Left cardiac atrium (tissue), 4 donors: Measurements from ENCODE around the gene ARID5B. TPM values are rescaled to one million over a fixed set of nuclear protein-coding genes. Genes with fewer than 3 reads are reported as not detected.
"Not testable (repeated sequence)": the region's sequence is repeated elsewhere in the genome, so short reads cannot be mapped to it uniquely, and the experiment has no call there.

Source experiments
- ATAC-seq, 2 donors: fragments of 200-7000 bp; cut with Tn5 transposase; one replicate each; pipeline ENCODE4 v1.9.1; 2020; ENCODE audit warnings: mild to moderate bottlenecking in 2 of 2, moderate library complexity in 2 of 2
- DNase-seq: peaks from one replicate; pipeline ENCODE4 v3.0.0-alpha.2; 2020
- intact Hi-C, 2 donors: fragments of 100-400 bp; cut with DNase I; formaldehyde crosslinking; loops; one replicate each; pipeline versions ENCODE4 v1.14.1 to v1.15.1; 2022 to 2023
- long read RNA-seq: library from polyadenylated mRNA; unstranded; transcript quantifications from one replicate; pipeline ENCODE4 v2.0.0, GENCODE V29; 2021
- total RNA-seq, 2 donors: library from RNA; stranded (reverse); fragmentation: NEBNext Ultra II Directional; extraction: Animal tissue kit (Norgen Biotek cat#: 25700); gene quantifications; one replicate each; pipeline ENCODE4 v1.2.1, GENCODE V29; 2021
- donor health status: DM: no; HTN: yes; CAD: no.
- donor health status: DM: no; HTN: yes; CAD: no; lungs with severe emphysema.
- donor health status: DM: yes; HTN: yes; CAD: no.
- donor health status: Dilated cardiomyopathy.

The ARID5B gene, protein sequence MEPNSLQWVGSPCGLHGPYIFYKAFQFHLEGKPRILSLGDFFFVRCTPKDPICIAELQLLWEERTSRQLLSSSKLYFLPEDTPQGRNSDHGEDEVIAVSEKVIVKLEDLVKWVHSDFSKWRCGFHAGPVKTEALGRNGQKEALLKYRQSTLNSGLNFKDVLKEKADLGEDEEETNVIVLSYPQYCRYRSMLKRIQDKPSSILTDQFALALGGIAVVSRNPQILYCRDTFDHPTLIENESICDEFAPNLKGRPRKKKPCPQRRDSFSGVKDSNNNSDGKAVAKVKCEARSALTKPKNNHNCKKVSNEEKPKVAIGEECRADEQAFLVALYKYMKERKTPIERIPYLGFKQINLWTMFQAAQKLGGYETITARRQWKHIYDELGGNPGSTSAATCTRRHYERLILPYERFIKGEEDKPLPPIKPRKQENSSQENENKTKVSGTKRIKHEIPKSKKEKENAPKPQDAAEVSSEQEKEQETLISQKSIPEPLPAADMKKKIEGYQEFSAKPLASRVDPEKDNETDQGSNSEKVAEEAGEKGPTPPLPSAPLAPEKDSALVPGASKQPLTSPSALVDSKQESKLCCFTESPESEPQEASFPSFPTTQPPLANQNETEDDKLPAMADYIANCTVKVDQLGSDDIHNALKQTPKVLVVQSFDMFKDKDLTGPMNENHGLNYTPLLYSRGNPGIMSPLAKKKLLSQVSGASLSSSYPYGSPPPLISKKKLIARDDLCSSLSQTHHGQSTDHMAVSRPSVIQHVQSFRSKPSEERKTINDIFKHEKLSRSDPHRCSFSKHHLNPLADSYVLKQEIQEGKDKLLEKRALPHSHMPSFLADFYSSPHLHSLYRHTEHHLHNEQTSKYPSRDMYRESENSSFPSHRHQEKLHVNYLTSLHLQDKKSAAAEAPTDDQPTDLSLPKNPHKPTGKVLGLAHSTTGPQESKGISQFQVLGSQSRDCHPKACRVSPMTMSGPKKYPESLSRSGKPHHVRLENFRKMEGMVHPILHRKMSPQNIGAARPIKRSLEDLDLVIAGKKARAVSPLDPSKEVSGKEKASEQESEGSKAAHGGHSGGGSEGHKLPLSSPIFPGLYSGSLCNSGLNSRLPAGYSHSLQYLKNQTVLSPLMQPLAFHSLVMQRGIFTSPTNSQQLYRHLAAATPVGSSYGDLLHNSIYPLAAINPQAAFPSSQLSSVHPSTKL
- 10 to 100 TPM; 36.5 to 37.9 TPM for total RNA-seq
- long read RNA-seq, partial matches to known transcripts = 6 of 15 reads
- long read RNA-seq, other reads (novel, unspliced or antisense) = 9 of 15 reads

- ATAC-seq (peak in 1 of 2 donors; percentile 6), DNase-seq (peak; percentile 45)
- intact Hi-C loops = loop anchor here (5.0 to 10.0 kb wide), 4 partner anchors 41 to 341 kb away; no protein-coding TSS in a partner anchor
Measured at GRCh38 chr10:61900829-61901792, at the start of gene ARID5B. ARID5B (plus strand) TSS chr10:61901699; CDS start chr10:61901710, 11 bp downstream.

GRCh38 chr10:61852261-61852660 is 49.2 kb upstream of the ARID5B start:
- intact Hi-C loops = no loop called here
- no peak for DNase-seq
- no peak for ATAC-seq

- intact Hi-C loops = no loop called here
- ATAC-seq (no peak), DNase-seq (no peak)
Measured at GRCh38 chr10:61855771-61856170, 45.7 kb upstream of the ARID5B start.

DNA sequence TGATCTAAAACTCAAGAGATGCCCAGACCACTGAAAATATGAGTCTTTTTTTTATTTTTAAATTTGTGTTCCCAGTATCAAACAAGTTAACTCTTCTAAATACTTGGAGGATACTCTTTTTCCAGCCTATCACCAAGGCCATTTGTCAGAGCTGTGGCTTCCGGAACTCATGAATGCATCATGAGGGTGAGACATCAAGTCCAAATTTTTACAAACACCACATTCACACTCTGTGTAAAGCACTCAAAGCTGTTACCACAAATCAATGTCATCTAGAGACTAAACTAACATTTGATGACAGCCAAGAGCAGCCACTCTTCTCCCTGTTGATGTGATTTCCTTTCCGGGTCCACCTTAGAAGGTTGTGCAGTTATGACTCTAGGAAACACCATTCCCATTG is 43.8 kb upstream of the ARID5B start:
- DNase-seq = no peak
- ATAC-seq = no peak
- intact Hi-C loops = no loop called here

GRCh38 chr10:61859786-61860185 is 41.7 kb upstream of the ARID5B start:
- ATAC-seq = no peak
- no peak for DNase-seq
- intact Hi-C loops = no loop called here

DNA sequence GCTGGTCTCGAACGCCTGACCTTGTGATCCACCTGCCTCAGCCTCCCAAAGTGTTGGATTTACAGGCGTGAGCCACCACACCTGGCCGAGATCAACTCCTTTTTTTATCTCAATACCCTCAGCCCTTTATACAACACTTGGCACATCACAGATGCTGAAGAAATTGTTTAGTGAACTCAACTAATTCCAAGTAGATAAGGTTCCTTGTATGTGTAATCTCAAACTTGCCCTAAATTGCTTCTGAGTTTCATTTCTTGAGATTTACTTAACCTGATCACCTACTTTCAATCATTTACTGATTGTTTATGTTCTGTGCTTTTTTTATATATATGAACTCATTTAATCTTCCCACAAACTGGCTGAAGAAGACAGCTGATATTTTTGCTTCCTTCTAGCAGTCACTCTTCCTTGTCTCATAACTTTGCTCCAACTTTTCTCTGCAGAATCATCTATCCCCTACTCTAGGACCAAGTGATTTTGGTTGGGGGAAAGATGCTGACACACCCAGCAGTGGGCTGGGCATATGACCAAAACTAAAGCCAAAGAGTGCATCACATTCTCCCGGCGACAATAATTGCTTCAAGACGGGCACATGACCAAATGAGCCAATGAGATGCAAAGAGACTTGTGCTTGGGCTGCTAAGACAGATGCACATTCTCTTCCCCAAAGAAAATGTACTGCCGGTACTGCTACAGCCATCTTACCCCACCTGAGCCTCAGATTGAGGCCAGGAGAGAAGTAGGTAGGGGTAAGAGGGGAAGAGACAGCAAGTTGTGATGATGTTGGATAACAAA is 40.3 kb upstream of the ARID5B start:
- intact Hi-C loops = no loop called here
- no peak for DNase-seq
- no peak for ATAC-seq

DNA sequence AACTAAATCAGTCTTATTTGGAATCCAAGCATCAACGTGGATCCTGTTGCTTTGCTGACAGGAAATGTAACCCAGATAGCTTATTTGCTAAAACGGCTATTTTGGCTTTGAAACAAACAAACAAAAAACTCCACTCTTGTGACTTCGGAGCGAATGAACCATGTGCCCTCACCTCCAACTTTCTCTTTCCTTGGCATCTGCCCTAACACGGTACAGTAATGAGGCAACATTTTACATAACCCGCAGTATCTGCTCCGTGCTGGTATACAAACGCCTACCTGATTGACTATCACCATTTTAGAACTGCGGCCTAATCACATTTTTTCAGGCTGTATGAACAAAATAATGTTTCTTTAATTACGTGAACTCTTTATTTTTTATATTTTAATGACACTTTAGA is 37.5 kb upstream of the ARID5B start:
- ATAC-seq (no peak), DNase-seq (no peak)
- intact Hi-C loops = no loop called here

DNA sequence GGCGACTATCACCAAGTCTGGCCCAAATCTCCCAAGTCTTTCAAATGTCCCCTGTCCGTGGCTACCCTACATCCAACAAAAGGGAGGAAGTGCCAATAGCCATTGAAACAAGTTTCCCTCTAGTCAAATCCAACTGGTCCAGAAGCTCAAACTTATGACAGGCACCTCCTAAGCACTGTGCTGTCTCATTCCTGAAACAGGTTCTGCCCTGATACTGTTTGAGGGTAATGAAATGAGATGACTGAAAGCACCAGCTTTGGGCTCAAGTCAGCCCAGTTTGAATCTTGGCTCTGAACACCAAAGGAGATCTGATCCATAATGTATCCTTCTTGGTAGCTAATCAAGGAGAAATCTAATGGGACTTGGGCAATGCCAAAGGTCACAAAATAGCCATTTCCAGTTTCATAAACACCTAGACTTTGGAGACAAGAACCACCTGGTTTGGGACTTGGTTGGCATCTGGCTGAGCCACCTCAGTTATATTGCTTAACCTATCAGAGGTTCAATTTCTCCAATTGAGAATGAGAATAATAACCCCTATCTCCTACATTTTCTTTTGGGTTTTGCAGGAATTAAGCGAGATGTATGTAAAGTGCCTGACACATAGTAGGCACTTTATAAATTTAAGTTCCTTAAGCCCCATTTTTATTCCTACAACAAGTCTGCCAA is 34.7 kb upstream of the ARID5B start:
- no peak for ATAC-seq
- DNase-seq = no peak
- intact Hi-C loops = no loop called here

GRCh38 chr10:61867374-61867773 is 34.1 kb upstream of the ARID5B start:
- ATAC-seq (peak; percentile 37 to 47), DNase-seq (peak; percentile 23)
- intact Hi-C loops = not testable (repeated sequence)

- peak; percentile 41 for DNase-seq
- ATAC-seq, intact Hi-C loops: not testable (repeated sequence)
Measured at GRCh38 chr10:61867817-61868216, 33.7 kb upstream of the ARID5B start.

DNA sequence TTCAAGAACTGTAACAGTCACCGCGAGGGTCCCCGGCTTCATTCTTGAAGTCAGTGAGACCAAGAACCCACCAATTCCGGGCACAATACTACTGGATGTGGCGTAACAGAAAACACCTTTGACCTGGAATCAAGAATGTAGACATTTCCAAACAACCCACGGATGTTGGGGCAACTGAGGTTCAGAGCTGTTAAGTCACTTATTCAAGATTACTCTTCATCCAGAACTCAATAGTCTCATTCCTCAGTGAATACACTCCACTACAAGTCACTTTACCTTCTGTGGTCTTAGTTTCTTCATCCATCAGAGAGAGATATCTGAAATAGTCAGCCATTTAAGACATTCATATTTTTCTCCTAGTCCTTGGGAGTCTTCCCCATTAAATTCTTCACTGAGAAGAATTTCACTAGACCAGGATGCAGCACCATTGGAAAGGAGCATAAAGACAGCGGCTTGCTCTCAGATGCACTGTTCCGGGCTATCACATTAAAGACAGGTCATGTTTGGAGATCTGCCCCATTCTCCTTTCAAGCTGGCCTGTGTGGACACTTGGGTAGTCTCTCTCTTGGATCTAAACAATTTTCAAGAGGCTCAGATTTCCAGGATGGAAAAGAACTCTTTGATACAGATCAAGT is 32.3 kb upstream of the ARID5B start:
- ATAC-seq (no peak), DNase-seq (no peak)
- intact Hi-C loops = no loop called here

GRCh38 chr10:61869774-61870525 is 31.5 kb upstream of the ARID5B start:
- intact Hi-C loops = no loop called here
- DNase-seq = no peak
- ATAC-seq = no peak

- intact Hi-C loops = no loop called here
- ATAC-seq (no peak), DNase-seq (no peak)
Measured at GRCh38 chr10:61870526-61870895, 31.0 kb upstream of the ARID5B start.

DNA sequence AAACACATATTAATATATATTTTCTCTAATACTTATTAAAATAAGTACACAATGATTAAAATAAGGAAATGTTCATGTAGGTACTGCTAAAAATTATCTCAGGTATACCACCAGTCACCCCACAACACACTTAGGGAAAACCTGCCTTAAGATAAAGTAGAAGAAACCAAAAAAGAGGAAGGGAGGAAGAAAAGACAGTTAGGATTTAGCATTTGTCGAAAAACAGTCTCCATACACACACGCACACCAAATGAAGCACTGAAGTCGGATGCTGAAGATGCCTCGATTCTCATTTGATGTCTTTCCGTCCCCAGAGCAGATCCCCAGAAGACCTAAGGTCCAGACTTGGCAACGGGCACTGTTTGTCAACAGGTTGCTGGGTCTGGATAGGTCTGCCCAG is 30.0 kb upstream of the ARID5B start:
- DNase-seq = no peak
- intact Hi-C loops = no loop called here
- no peak for ATAC-seq

GRCh38 chr10:61877887-61878739 is 23.4 kb upstream of the ARID5B start:
- ATAC-seq = no peak
- DNase-seq = no peak
- intact Hi-C loops = no loop called here
